ENCODE results near the gene LUC7L3.
A peak's percentile ranks its signal among the peaks of the same experiment; 100 is the strongest.
"Not testable (repeated sequence)": the region's sequence is repeated elsewhere in the genome, so short reads cannot be mapped to it uniquely, and the experiment has no call there.

Gene LUC7L3

GRCh38 chr17:50803676-50804075 lies 84.3 kb downstream of the LUC7L3 start:
- no peak for DNase-seq (ENCODE audit: low read depth, low spot score)
- Histone ChIP-seq H3K4me1 (ENCODE audit: insufficient read depth, insufficient read length) (peaks cover 17% of the 10 kb centered on the region), H3K9me3 (ENCODE audit: insufficient read depth, low read length) (no peaks in the 10 kb centered on the region), H3K9ac (ENCODE audit: insufficient read length, low read depth) (peak overlapping the region; percentile 25), H3K36me3 (ENCODE audit: insufficient read depth, insufficient read length, low read length) (no peaks in the 10 kb centered on the region), H3K4me3 (ENCODE audit: insufficient read length, low read depth) (no peak overlapping the region), H3K27me3 (ENCODE audit: insufficient read depth, insufficient read length) (no peaks in the 10 kb centered on the region)
- no peak for TF ChIP-seq SUZ12 (IDR thresholded peaks at IDR 0.05; ENCODE audit: extremely low read depth, insufficient read depth, insufficient read length)
- TF ChIP-seq ZNF274 (IDR thresholded peaks at IDR 0.05; ENCODE audit: low read depth, low read length) = no peak
- no peak for TF ChIP-seq YY1 (IDR thresholded peaks at IDR 0.05; ENCODE audit: insufficient read depth, insufficient read length)

DNA sequence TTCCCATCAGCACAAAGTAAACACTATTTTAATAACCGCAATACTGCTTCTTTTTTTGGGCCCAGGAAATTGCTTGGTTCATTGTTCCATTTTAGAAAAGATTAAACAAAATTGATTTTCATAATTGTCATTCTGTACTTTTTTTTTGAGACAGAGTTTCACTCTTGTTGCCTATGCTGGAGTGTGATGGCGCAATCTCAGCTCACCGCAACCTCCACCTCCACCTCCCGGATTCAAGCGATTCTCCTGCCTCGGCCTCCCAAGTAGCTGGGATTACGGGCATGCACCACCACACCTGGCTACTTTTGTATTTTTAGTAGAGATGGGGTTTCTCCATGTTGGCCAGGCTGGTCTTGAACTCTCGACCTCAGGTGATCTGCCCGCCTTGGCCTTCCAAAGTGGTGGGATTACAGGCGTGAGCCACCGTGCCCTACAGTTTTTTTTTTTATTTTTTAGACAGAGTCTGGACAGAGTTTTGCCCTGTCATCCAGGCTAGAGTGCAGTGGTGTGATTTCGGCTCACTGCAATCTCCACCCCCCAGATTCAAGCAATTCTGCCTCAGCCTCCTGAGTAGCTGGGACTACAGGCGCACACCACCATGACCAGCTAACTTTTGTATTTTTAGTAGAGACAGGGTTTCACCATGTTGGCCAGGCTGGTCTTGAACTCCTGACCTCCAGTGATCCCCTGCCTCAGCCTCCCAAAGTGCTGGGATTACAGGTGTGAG lies 85.5 kb downstream of the LUC7L3 start:
- not testable (repeated sequence) for H3K9me3 ChIP-seq (ENCODE audit: insufficient read depth, low read length); H3K36me3 ChIP-seq (ENCODE audit: insufficient read depth, insufficient read length, low read length); H3K4me3 ChIP-seq (ENCODE audit: insufficient read length, low read depth); H3K27me3 ChIP-seq (ENCODE audit: insufficient read depth, insufficient read length); DNase-seq (ENCODE audit: low read depth, low spot score); H3K4me1 ChIP-seq (ENCODE audit: insufficient read depth, insufficient read length); H3K9ac ChIP-seq (ENCODE audit: insufficient read length, low read depth)

- DNase-seq (ENCODE audit: low read depth, low spot score) = no peak
- H3K4me1 ChIP-seq (ENCODE audit: insufficient read depth, insufficient read length) = peaks cover 6% of the 10 kb centered on the region
- no peak overlapping the region for H3K9ac ChIP-seq (ENCODE audit: insufficient read length, low read depth)
- H3K27me3 ChIP-seq (ENCODE audit: insufficient read depth, insufficient read length) = no peaks in the 10 kb centered on the region
- TF ChIP-seq ZNF274 (IDR thresholded peaks at IDR 0.05; ENCODE audit: low read depth, low read length) (no peak), SUZ12 (IDR thresholded peaks at IDR 0.05; ENCODE audit: extremely low read depth, insufficient read depth, insufficient read length) (no peak), YY1 (IDR thresholded peaks at IDR 0.05; ENCODE audit: insufficient read depth, insufficient read length) (no peak)
- no peak overlapping the region for H3K4me3 ChIP-seq (ENCODE audit: insufficient read length, low read depth)
- H3K36me3 ChIP-seq (ENCODE audit: insufficient read depth, insufficient read length, low read length) = no peaks in the 10 kb centered on the region
- no peaks in the 10 kb centered on the region; the same call in 1 of the 2 replicates for H3K9me3 ChIP-seq (ENCODE audit: insufficient read depth, low read length)
Measured at GRCh38 chr17:50805486-50805885, 86.1 kb downstream of the LUC7L3 start.
